Activated T-helper 1 cell treated with anti-CD3 and anti-CD28 coated beads, Interleukin-2, amount 50 U/mL, for 16 hours (primary cell): Measurements from ENCODE around the gene NOM1.
"Not testable (repeated sequence)": the region's sequence is repeated elsewhere in the genome, so short reads cannot be mapped to it uniquely, and the experiment has no call there.

Experiments
- DNase-seq, 2 donors: peaks; one replicate each; pipeline ENCODE4 v3.0.0-alpha.2; 2020; ENCODE audit warnings: low read depth in 1 of 2, low spot score in 1 of 2

The NOM1 gene

GRCh38 chr7:156940421-156941122 is 8.9 kb upstream of the NOM1 start:
- no peak for DNase-seq

GRCh38 chr7:156941393-156942182 is 7.9 kb upstream of the NOM1 start:
- DNase-seq, result no peak

GRCh38 chr7:156942708-156943090 is 6.8 kb upstream of the NOM1 start:
- no peak for DNase-seq

GRCh38 chr7:156943091-156944041 is 6.1 kb upstream of the NOM1 start:
- no peak for DNase-seq

GRCh38 chr7:156944876-156945275 is 4.6 kb upstream of the NOM1 start:
- no peak for DNase-seq

- DNase-seq, result no peak
Measured at GRCh38 chr7:156947120-156947843, 2.2 kb upstream of the NOM1 start.

GRCh38 chr7:156948361-156948760 is 1.2 kb upstream of the NOM1 start:
- DNase-seq, result no peak

GRCh38 chr7:156950381-156950858 is 908 bp downstream of the NOM1 start:
- DNase-seq, result no peak

GRCh38 chr7:156953215-156953614 is 3.7 kb downstream of the NOM1 start:
- not testable (repeated sequence) for DNase-seq

GRCh38 chr7:156954941-156955340 is 5.4 kb downstream of the NOM1 start:
- no peak for DNase-seq

GRCh38 chr7:156956727-156957126 is 7.2 kb downstream of the NOM1 start:
- DNase-seq, result no peak

- no peak for DNase-seq
Measured at GRCh38 chr7:156962145-156962544, 12.6 kb downstream of the NOM1 start.

- no peak for DNase-seq
Measured at GRCh38 chr7:156962897-156963296, 13.4 kb downstream of the NOM1 start.

GRCh38 chr7:156963472-156963871 is 14.0 kb downstream of the NOM1 start:
- no peak for DNase-seq

- DNase-seq, result no peak
Measured at GRCh38 chr7:156964971-156965370, 15.5 kb downstream of the NOM1 start.

- DNase-seq, result no peak
Measured at GRCh38 chr7:156966387-156966786, 16.9 kb downstream of the NOM1 start.

- no peak for DNase-seq
Measured at GRCh38 chr7:156968183-156968582, 18.7 kb downstream of the NOM1 start.

GRCh38 chr7:156969972-156970420 is 20.5 kb downstream of the NOM1 start:
- DNase-seq, result no peak

GRCh38 chr7:156975620-156976019 is 26.1 kb downstream of the NOM1 start:
- no peak for DNase-seq

GRCh38 chr7:156979007-156979606 is 29.6 kb downstream of the NOM1 start:
- DNase-seq, result no peak
